HL-60/S4 (cell line): ENCODE measurements around the gene METTL8.
"Not testable (repeated sequence)": the region's sequence is repeated elsewhere in the genome, so short reads cannot be mapped to it uniquely, and the experiment has no call there.

Source experiments
- in situ Hi-C: fragments of 300-500 bp; cut with MboI; formaldehyde crosslinking; loops from 2 replicates; pipeline ENCODE4 v1.14.3; 2022; ENCODE audit warnings: low sequenced_read_pairs

The METTL8 gene

GRCh38 chr2:171316220-171316619, 117.6 kb downstream of the METTL8 start:
- in situ Hi-C loops = no loop called here

- in situ Hi-C loops = no loop called here
Measured at GRCh38 chr2:171315781-171316180, 118.0 kb downstream of the METTL8 start.

GRCh38 chr2:171312182-171312581, 121.6 kb downstream of the METTL8 start:
- in situ Hi-C loops = not testable (repeated sequence)

GRCh38 chr2:171311589-171311988, 122.2 kb downstream of the METTL8 start:
- in situ Hi-C loops = not testable (repeated sequence)

GRCh38 chr2:171310889-171311288, 122.9 kb downstream of the METTL8 start:
- in situ Hi-C loops = no loop called here

- in situ Hi-C loops = no loop called here
Measured at GRCh38 chr2:171309455-171310286, 124.1 kb downstream of the METTL8 start.

- in situ Hi-C loops = no loop called here
Measured at GRCh38 chr2:171308280-171309054, 125.3 kb downstream of the METTL8 start.

- in situ Hi-C loops = no loop called here
Measured at GRCh38 chr2:171307560-171307959, 126.2 kb downstream of the METTL8 start.

GRCh38 chr2:171297956-171298355, 135.8 kb downstream of the METTL8 start:
- in situ Hi-C loops = no loop called here

- in situ Hi-C loops = no loop called here
Measured at GRCh38 chr2:171294608-171295007, 139.2 kb downstream of the METTL8 start.

GRCh38 chr2:171293661-171294060, 140.1 kb downstream of the METTL8 start:
- in situ Hi-C loops = no loop called here

GRCh38 chr2:171289991-171290390, 143.8 kb downstream of the METTL8 start:
- in situ Hi-C loops = no loop called here

GRCh38 chr2:171289316-171289715, 144.5 kb downstream of the METTL8 start:
- in situ Hi-C loops = no loop called here

- in situ Hi-C loops = no loop called here
Measured at GRCh38 chr2:171287611-171288010, 146.2 kb downstream of the METTL8 start.

GRCh38 chr2:171287036-171287571, 146.7 kb downstream of the METTL8 start:
- in situ Hi-C loops = no loop called here

GRCh38 chr2:171281110-171281509, 152.7 kb downstream of the METTL8 start:
- in situ Hi-C loops = no loop called here

- in situ Hi-C loops = no loop called here
Measured at GRCh38 chr2:171279983-171280790, 153.6 kb downstream of the METTL8 start.

- in situ Hi-C loops = no loop called here
Measured at GRCh38 chr2:171274757-171275156, 159.0 kb downstream of the METTL8 start.

GRCh38 chr2:171271971-171272436, 161.8 kb downstream of the METTL8 start:
- in situ Hi-C loops = no loop called here

GRCh38 chr2:171271386-171271785, 162.4 kb downstream of the METTL8 start:
- in situ Hi-C loops = no loop called here
